Smooth muscle cell (in vitro differentiated cells): Measurements from ENCODE around the gene COMMD1. TPM values are rescaled to one million over a fixed set of nuclear protein-coding genes. Genes with fewer than 3 reads are reported as not detected.

ENCODE experiments used
- DNase-seq: peaks from one replicate; lab custom pipeline; 2025; ENCODE audit not compliant: unreplicated experiment; lab: John Stamatoyannopoulos, UW
- H2AFZ ChIP-seq: fragments of 200-600 bp; sonication (generic); 2 replicates; pipeline ENCODE4 v1.6.0; 2016; ENCODE audit warnings: antibody characterized with exemption, low read depth, mild to moderate bottlenecking
- H3F3A ChIP-seq: fragments of 200-600 bp; sonication (generic); 2 replicates; pipeline ENCODE4 v1.6.0; 2017; ENCODE audit warnings: antibody characterized with exemption, low read depth
- H3K27ac ChIP-seq: fragments of 200-600 bp; sonication (generic); 2 replicates; pipeline ENCODE4 v1.5.1; 2016; ENCODE audit warnings: low read depth, mild to moderate bottlenecking
- H3K27me3 ChIP-seq: fragments of 200-600 bp; sonication (generic); 2 replicates; pipeline ENCODE4 v1.6.1; 2016; ENCODE audit warnings: low read depth, mild to moderate bottlenecking
- H3K36me3 ChIP-seq: fragments of 200-600 bp; sonication (generic); 2 replicates; pipeline ENCODE4 v1.5.1; 2016; ENCODE audit warnings: low read depth
- H3K4me1 ChIP-seq: fragments of 200-600 bp; sonication (generic); 2 replicates; pipeline ENCODE4 v1.5.1; 2016; ENCODE audit warnings: low read depth
- H3K4me2 ChIP-seq: fragments of 200-600 bp; sonication (generic); 2 replicates; pipeline ENCODE4 v1.6.0; 2016; ENCODE audit warnings: mild to moderate bottlenecking
- H3K4me3 ChIP-seq: fragments of 200-600 bp; sonication (generic); 2 replicates; pipeline ENCODE4 v1.5.1; 2016; ENCODE audit warnings: mild to moderate bottlenecking
- H3K79me2 ChIP-seq: fragments of 200-600 bp; sonication (generic); 2 replicates; pipeline ENCODE4 v1.6.0; 2016; ENCODE audit warnings: low read depth, mild to moderate bottlenecking
- H3K9ac ChIP-seq: fragments of 200-600 bp; sonication (generic); 2 replicates; pipeline ENCODE4 v1.6.0; 2016; ENCODE audit warnings: low read depth
- H3K9me3 ChIP-seq: fragments of 200-600 bp; sonication (generic); replicated peaks from 2 replicates; pipeline ENCODE4 v1.5.1; 2016; ENCODE audit warnings: low read depth
- H4K20me1 ChIP-seq: fragments of 200-600 bp; sonication (generic); 2 replicates; pipeline ENCODE4 v1.6.0; 2016; ENCODE audit warnings: low read depth
- WGBS: methylation state at CpG from one replicate; pipeline ENCODE4 v1.1.7; 2016; ENCODE audit warnings: low lambda C conversion rate; 5-methylcytosine and 5-hydroxymethylcytosine counted together
- polyA plus RNA-seq: library from polyadenylated mRNA; unstranded; fragments of >200 nt; fragmentation: Nextera tagmentation; extraction: Ambion mirVana; gene quantifications from 2 replicates; pipeline ENCODE4 v1.2.1, GENCODE V29; 2016
- total RNA-seq: library from RNA; depleted of rRNA; stranded (reverse); fragments of >200 nt; gene quantifications from 2 replicates; pipeline ENCODE4 v1.2.3, GENCODE V29; 2014
- TF ChIP-seq, protein P1 (sequence below): fragments of 200-600 bp; sonication (generic); IDR thresholded peaks from 2 replicates; pipeline ENCODE4 v1.5.1; 2017; ENCODE audit warnings: borderline replicate concordance, mild to moderate bottlenecking, antibody characterized with exemption; ENCODE audit not compliant: insufficient read depth, poor library complexity, severe bottlenecking

Gene COMMD1
- total and polyA plus RNA-seq, 2 experiments from 2014 or later = 50.6 to 82.9 TPM

DNA sequence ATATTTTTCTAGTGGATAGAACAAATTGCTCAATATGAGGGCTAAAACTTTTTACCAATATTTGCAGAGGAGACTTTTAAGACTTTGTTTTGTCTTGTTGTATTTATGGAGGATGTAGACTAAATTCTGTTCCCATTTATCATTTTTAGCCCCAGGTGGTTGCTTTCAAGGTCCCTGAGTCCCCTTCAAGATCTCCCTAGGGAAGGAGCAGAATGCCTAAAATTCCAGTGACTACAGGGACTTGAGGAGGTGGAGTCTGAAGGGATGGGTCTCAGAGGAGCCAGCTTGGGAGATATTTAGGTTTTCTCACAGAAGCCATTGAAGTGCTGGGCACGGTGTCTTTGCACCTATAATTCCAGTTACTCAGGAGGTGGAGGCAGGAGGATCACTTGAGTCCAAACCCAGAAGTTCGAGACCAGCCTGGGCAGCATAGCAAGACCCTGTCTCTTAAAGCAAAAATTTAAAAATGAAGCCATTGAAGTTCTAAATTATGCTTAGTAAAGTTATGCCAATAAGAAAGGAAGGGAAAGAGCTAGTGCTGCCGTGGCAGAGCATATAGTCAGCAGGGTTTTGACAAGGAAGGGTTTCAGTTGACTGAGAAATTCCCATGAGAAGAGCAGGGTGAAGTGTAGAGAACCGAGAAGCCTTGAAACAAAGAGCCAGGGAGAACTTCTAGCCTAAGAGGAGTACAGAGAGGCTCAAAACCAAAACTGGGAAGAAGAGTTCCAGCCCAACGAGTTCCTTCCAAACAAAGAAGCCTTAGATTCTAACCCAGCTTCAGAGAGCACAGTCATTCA lies 43.4 kb downstream of the COMMD1 start:
- Histone ChIP-seq H3K4me2 (no peak overlapping the region), H3K4me3 (no peak overlapping the region), H2AFZ (no peak overlapping the region), H3K79me2 (no peaks in the 10 kb centered on the region), H3K4me1 (no peaks in the 10 kb centered on the region), H3K36me3 (no peaks in the 10 kb centered on the region), H3F3A (no peaks in the 10 kb centered on the region), H3K9me3 (no peaks in the 10 kb centered on the region), H4K20me1 (no peaks in the 10 kb centered on the region), H3K9ac (no peak overlapping the region), H3K27ac (no peak overlapping the region), H3K27me3 (no peaks in the 10 kb centered on the region)
- 85% methylated on average over 5 of the region's 5 CpGs for WGBS
- TF ChIP-seq, protein P1, sequence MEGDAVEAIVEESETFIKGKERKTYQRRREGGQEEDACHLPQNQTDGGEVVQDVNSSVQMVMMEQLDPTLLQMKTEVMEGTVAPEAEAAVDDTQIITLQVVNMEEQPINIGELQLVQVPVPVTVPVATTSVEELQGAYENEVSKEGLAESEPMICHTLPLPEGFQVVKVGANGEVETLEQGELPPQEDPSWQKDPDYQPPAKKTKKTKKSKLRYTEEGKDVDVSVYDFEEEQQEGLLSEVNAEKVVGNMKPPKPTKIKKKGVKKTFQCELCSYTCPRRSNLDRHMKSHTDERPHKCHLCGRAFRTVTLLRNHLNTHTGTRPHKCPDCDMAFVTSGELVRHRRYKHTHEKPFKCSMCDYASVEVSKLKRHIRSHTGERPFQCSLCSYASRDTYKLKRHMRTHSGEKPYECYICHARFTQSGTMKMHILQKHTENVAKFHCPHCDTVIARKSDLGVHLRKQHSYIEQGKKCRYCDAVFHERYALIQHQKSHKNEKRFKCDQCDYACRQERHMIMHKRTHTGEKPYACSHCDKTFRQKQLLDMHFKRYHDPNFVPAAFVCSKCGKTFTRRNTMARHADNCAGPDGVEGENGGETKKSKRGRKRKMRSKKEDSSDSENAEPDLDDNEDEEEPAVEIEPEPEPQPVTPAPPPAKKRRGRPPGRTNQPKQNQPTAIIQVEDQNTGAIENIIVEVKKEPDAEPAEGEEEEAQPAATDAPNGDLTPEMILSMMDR = no peak
- DNase-seq = no peak

DNA sequence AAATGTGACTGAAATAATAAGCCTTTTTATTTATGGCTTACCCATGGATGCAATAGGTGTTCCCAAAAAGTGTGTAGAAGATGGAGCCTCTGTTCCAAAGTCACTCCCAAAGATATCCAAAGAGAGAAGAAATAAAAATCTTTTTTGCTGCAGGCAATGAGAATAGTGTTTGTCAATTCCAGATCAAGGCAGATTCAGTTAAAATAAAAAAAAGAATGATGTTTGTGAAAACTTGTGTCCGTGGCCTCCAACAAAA lies 43.9 kb downstream of the COMMD1 start:
- no peak for DNase-seq
- WGBS = 89% methylated on average over 1 of the region's 1 CpG

DNA sequence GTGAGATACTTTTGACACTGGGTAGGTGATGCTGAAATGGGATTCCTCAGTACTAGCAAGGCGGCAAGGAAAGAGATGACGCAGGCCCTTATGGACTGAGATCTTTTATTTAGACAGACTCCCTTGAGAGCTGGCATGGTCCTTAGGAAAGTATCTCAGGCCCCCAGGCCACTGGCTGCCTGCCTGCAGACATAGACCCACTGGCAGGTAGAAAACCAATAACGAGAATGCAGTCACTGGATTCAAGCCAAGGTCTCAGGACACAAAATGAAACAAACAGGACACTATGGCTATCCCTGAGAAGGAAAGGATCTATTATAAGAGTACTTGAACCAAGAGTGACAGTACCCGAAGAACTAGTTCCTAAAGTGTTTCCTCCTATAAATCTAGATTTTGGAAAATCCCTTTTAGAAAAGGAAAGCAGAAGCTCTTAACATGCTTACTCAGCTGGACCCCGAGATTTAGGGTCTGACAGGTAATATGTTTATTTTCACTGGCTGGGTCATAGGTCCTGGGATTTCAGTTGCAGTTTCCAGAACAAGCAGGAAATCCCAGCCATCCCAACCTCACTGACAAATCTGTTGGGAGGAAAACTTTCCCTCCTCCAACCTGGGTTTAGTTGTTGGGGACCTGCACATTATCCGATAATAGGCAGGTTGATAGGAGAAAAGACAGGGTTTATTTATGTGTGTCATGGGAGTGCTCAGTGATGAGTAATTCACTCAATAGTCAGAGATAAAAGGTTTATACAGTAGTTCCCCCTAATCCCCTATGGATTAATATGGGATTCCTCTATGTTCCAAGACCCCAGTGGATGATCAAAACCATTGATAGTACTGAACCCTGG lies 44.5 kb downstream of the COMMD1 start:
- DNase-seq = no peak
- Histone ChIP-seq H3K79me2 (no peaks in the 10 kb centered on the region), H4K20me1 (no peaks in the 10 kb centered on the region), H3K9me3 (no peaks in the 10 kb centered on the region), H3F3A (no peaks in the 10 kb centered on the region), H3K4me2 (no peak overlapping the region), H2AFZ (no peak overlapping the region), H3K27ac (no peak overlapping the region), H3K36me3 (no peaks in the 10 kb centered on the region), H3K4me3 (no peak overlapping the region), H3K9ac (no peak overlapping the region), H3K27me3 (no peaks in the 10 kb centered on the region), H3K4me1 (no peaks in the 10 kb centered on the region)
- WGBS = 61% methylated on average over 6 of the region's 6 CpGs
- TF ChIP-seq, protein P1 = no peak

More for the DNA sequence above, 43.9 kb downstream of the COMMD1 start:
- H3K79me2 ChIP-seq = no peaks in the 10 kb centered on the region
- H3K36me3 ChIP-seq = no peaks in the 10 kb centered on the region
- H3K4me2 ChIP-seq = no peak overlapping the region
- H3K27me3 ChIP-seq = no peaks in the 10 kb centered on the region
- no peak overlapping the region for H2AFZ ChIP-seq
- no peaks in the 10 kb centered on the region for H3K4me1 ChIP-seq
- H4K20me1 ChIP-seq = no peaks in the 10 kb centered on the region
- TF ChIP-seq, protein P1 = no peak
- no peak overlapping the region for H3K27ac ChIP-seq
- no peak overlapping the region for H3K9ac ChIP-seq
- H3F3A ChIP-seq = no peaks in the 10 kb centered on the region
- no peaks in the 10 kb centered on the region for H3K9me3 ChIP-seq
- no peak overlapping the region for H3K4me3 ChIP-seq
